OCI-LY1 (cell line): ENCODE measurements around the gene STAT5A.
"Not testable (repeated sequence)": the region's sequence is repeated elsewhere in the genome, so short reads cannot be mapped to it uniquely, and the experiment has no call there.

Experiments used
- CTCF ChIP-seq: fragments of 200-600 bp; sonication (generic), shearing (Covaris generic); IDR thresholded peaks from 2 replicates; pipeline ENCODE4 v1.5.1; 2017; ENCODE audit warnings: mild to moderate bottlenecking, antibody characterized with exemption, low read length, moderate library complexity, mixed read lengths
- EZH2 ChIP-seq: fragments of 200-600 bp; sonication (generic), shearing (Covaris generic); IDR thresholded peaks from 2 replicates; pipeline ENCODE4 v1.8.0; 2017; ENCODE audit warnings: borderline replicate concordance, mixed run types, mild to moderate bottlenecking, antibody characterized with exemption, low read length, moderate library complexity, mixed read lengths

- TF ChIP-seq EZH2, CTCF: not testable (repeated sequence)
Observed at GRCh38 chr17:42299361-42299760, 11.1 kb downstream of the STAT5A start.
